Effector CD8-positive, alpha-beta T cell (primary cell): ENCODE results near the gene CD96.

Experiments
- DNase-seq: peaks from one replicate; lab custom pipeline; 2025; lab: John Stamatoyannopoulos, UW

The CD96 gene

GRCh38 chr3:111675846-111676210 is 133.8 kb downstream of the CD96 start:
- no peak for DNase-seq

DNA sequence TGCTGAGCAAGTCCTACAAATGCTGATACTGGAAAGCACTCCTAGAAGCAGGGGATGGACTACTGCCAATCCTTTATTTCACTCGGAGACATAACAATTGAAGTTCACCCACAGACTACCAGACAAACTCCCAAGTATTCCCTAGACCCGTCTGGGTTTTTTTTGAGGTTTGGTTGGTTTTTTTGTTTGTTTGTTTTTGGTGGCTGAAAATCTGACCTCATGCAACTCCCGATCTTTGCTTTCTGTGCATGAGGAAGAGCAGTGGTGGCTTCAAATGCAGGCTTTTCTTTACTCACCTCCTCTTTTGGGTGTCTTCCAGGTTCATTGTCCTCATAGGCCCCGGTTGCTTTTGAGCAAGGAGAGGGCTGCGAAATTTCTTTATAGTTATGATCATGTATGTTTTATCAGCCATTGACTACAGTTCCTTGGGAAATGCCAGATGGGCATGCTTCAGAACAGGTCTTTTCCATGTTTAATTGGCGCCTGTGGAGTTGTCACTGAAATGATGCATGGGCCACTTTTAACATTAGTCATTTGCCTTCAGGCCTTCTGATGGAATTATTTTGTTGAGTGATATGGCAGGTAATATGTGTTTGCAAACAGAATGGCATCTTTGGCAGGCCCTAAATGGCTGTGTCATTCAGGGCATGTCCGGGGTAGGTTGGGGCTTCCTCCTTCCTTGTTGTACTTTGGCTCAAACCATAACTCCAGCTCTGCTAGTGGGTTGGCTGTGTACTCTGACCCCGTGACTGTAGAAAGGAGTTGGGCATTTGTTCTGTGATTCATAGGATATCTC is 134.4 kb downstream of the CD96 start:
- DNase-seq: no peak

GRCh38 chr3:111677007-111677392 is 135.0 kb downstream of the CD96 start:
- no peak for DNase-seq

GRCh38 chr3:111681661-111682426 is 139.8 kb downstream of the CD96 start:
- no peak for DNase-seq

DNA sequence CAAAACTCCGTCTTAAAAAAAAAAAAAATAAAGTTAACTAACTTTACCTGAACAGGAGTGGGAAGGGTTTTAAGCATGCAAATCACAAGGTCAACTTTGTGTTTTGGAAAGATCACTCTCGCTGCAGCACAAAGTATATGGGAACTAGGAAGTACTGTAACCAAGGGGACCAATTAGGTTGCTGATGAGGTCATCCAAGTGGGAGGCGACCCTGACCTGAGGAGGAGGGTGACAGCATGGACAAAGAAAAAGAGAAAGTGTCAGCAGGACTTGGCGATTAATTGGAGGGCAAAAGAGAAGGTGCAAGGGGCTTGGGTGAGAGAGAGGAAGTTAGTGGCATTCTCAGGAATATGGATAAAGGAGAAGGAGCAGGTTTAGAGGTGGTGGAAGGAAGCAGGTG is 142.6 kb downstream of the CD96 start:
- DNase-seq: no peak

GRCh38 chr3:111688190-111688800 is 146.3 kb downstream of the CD96 start:
- DNase-seq: no peak

DNA sequence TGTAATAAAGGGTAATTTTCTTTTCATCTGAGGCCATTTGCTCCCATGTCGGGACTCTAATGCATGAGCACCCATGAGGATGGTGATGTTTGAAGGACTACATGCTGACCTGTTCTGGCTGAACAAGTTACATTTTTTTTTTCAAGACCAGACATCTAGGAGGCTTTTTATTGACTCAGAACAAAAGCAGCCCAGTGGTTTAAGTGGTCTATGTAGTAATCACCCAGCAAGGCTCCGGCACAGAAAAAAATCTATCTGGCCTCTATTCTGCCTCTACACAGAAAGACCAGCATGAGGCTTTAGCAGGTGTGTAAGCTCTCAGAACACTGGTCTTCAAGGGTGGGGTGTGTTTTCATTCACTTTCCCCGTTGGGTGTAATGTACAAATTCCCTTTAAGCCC is 148.2 kb downstream of the CD96 start:
- DNase-seq: no peak

- DNase-seq: no peak
Measured at GRCh38 chr3:111691293-111691909, 149.4 kb downstream of the CD96 start.

DNA sequence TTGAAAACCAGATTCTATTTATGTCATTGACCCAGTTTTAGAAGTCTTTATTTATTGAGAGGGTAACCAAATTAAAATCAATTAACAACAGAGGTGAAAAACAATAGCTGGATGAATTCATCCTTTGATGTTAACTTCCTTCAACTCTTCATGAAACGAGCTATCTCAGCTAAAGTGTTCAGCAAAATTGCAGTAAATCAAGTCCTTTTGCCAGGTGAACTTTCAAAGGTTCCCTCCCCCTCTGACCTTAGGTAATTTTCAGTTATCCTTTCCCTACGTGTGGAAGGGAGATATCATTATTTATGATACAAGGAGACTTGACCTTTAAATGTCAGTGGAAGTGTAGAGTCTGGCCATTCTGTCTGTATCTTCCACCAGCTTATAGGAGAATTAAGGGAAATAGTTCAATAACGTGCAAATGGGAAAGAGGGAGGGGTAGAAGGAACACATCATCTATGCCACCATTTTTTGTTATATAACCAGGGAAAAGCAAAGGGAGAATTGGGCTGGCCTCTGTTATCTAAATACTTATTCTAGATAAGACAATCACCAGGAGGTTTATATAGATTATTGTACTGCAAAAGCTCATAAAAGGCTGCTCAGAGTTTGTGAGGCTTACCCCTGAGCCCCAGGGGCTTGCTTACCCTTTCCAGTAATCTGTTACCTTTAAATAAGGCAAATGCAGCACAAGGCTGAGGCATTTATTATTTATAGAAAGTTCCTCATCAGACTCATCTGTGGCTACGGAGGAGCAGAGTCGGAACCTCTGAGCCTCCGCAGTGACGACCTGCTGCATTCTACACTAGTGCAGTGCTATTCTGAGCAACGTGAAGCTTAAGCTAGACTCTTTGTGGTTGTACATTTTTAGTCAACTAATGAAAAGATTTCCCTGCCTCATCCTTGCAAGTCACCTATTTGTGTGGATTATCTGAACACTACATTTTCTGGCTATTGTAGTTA is 150.9 kb downstream of the CD96 start:
- DNase-seq: no peak

GRCh38 chr3:111694471-111694870 is 152.5 kb downstream of the CD96 start:
- no peak for DNase-seq

DNA sequence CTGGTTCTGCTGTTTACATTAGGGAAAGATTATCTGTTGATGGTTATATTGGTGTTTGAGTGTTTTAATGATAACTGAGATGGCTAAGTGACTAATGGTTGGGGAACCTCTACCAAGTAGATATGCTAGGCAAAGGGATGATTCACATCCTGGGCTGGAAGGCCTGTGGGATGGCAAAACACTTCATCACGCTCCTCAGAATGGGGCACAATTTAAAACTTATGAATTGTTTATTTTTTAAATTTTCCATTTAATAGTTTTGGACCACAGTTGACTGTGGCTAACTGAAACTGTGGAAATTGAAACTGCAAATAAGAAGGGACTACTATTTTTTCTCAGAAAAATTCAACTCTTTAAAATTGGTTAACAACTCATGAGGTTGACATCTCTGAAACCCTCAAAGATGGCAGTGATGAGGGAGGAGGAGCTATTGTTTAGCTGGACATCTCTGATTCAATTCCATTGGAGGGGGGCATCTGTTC is 153.7 kb downstream of the CD96 start:
- DNase-seq: no peak

DNA sequence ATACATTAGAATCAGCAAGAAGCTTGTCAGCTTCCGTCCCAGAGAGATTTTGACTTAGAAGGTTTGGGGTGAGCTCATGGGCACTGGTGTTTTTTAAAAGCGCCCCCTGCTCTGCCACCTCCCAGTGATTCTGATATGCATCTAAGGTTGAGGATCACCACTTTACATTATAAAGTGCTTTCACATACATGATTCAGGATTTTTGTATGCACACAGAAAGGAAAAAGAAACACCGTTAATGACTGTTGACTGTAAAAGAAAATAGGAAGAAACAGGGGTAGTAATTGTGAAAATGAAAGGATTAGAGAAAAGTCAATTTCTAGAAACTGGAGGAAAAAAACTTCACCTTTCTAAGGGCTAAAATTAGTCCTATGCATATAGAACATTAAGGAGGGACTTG is 158.1 kb downstream of the CD96 start:
- no peak for DNase-seq

GRCh38 chr3:111701292-111701906 is 159.4 kb downstream of the CD96 start:
- no peak for DNase-seq
